ENCODE measurements around the gene CRACR2A.

Gene CRACR2A

GRCh38 chr12:3681595-3682061 lies 71.3 kb downstream of the CRACR2A start:
- no peak overlapping the region for H3K27ac ChIP-seq
- H3K36me3 ChIP-seq = peaks cover 67% of the 10 kb centered on the region
- no peak for TF ChIP-seq CTCF (IDR thresholded peaks at IDR 0.05)

GRCh38 chr12:3680919-3681594 lies 71.9 kb downstream of the CRACR2A start:
- no peaks in the 10 kb centered on the region for H3K9me3 ChIP-seq
- peaks cover 8 to 9% of the 10 kb centered on the region in 2 experiments for H3K4me1 ChIP-seq (ENCODE audit: control insufficient read depth in 1 of 2, insufficient read depth in 1 of 2, low read depth in 1 of 2, low read length in 1 of 2)
- TF ChIP-seq CTCF (IDR thresholded peaks at IDR 0.05) = no peak
- no peaks in the 10 kb centered on the region for H3K27me3 ChIP-seq
- H3K4me3 ChIP-seq (ENCODE audit: low read depth in 1 of 2, low read length in 1 of 2) = no peak overlapping the region
- peaks cover 72% of the 10 kb centered on the region for H3K36me3 ChIP-seq
- no peak overlapping the region for H3K27ac ChIP-seq

More at GRCh38 chr12:3681595-3682061, 71.3 kb downstream of the CRACR2A start:
- no peak overlapping the region for H3K4me3 ChIP-seq (ENCODE audit: low read depth in 1 of 2, low read length in 1 of 2)
- H3K4me1 ChIP-seq (ENCODE audit: control insufficient read depth in 1 of 2, insufficient read depth in 1 of 2, low read depth in 1 of 2, low read length in 1 of 2) = peaks cover 8 to 9% of the 10 kb centered on the region in 2 experiments
- H3K9me3 ChIP-seq = no peaks in the 10 kb centered on the region
- H3K27me3 ChIP-seq = no peaks in the 10 kb centered on the region

- no peak overlapping the region for H3K4me3 ChIP-seq (ENCODE audit: low read depth in 1 of 2, low read length in 1 of 2)
- no peak overlapping the region for H3K27ac ChIP-seq
- H3K4me1 ChIP-seq (ENCODE audit: control insufficient read depth in 1 of 2, insufficient read depth in 1 of 2, low read depth in 1 of 2, low read length in 1 of 2) = peaks cover 8 to 9% of the 10 kb centered on the region in 2 experiments
- H3K9me3 ChIP-seq = no peaks in the 10 kb centered on the region
- TF ChIP-seq CTCF (IDR thresholded peaks at IDR 0.05) = no peak
- H3K36me3 ChIP-seq = peaks cover 70% of the 10 kb centered on the region
- H3K27me3 ChIP-seq = no peaks in the 10 kb centered on the region
These were observed 73.1 kb downstream of the CRACR2A start for GRCh38 chr12:3679831-3680230.

- no peaks in the 10 kb centered on the region for H3K9me3 ChIP-seq
- no peak for TF ChIP-seq CTCF (IDR thresholded peaks at IDR 0.05)
- no peak overlapping the region for H3K4me3 ChIP-seq (ENCODE audit: low read depth in 1 of 2, low read length in 1 of 2)
- H3K36me3 ChIP-seq = peaks cover 83% of the 10 kb centered on the region
- H3K27me3 ChIP-seq = no peaks in the 10 kb centered on the region
- H3K27ac ChIP-seq = no peak overlapping the region
- H3K4me1 ChIP-seq (ENCODE audit: control insufficient read depth in 1 of 2, insufficient read depth in 1 of 2, low read depth in 1 of 2, low read length in 1 of 2) = no peaks in the 10 kb centered on the region
These were observed 75.3 kb downstream of the CRACR2A start for GRCh38 chr12:3677609-3678008.

GRCh38 chr12:3673981-3674708 lies 78.8 kb downstream of the CRACR2A start:
- no peaks in the 10 kb centered on the region for H3K9me3 ChIP-seq
- no peaks in the 10 kb centered on the region for H3K4me1 ChIP-seq (ENCODE audit: control insufficient read depth in 1 of 2, insufficient read depth in 1 of 2, low read depth in 1 of 2, low read length in 1 of 2)
- no peak for TF ChIP-seq CTCF (IDR thresholded peaks at IDR 0.05)
- no peak overlapping the region for H3K27ac ChIP-seq
- H3K4me3 ChIP-seq (ENCODE audit: low read depth in 1 of 2, low read length in 1 of 2) = no peak overlapping the region
- H3K36me3 ChIP-seq = peaks cover 95% of the 10 kb centered on the region
- no peaks in the 10 kb centered on the region for H3K27me3 ChIP-seq
